Stimulated activated CD4-positive, alpha-beta T cell treated with anti-CD3 and anti-CD28 coated beads, Interleukin-4, amount 100 ng/mL, for 24 hours (primary cell): ENCODE data around the gene RARB.

Source experiments
- DNase-seq: peaks from one replicate; pipeline ENCODE4 v3.0.0-alpha.2; 2020

The RARB gene

DNA sequence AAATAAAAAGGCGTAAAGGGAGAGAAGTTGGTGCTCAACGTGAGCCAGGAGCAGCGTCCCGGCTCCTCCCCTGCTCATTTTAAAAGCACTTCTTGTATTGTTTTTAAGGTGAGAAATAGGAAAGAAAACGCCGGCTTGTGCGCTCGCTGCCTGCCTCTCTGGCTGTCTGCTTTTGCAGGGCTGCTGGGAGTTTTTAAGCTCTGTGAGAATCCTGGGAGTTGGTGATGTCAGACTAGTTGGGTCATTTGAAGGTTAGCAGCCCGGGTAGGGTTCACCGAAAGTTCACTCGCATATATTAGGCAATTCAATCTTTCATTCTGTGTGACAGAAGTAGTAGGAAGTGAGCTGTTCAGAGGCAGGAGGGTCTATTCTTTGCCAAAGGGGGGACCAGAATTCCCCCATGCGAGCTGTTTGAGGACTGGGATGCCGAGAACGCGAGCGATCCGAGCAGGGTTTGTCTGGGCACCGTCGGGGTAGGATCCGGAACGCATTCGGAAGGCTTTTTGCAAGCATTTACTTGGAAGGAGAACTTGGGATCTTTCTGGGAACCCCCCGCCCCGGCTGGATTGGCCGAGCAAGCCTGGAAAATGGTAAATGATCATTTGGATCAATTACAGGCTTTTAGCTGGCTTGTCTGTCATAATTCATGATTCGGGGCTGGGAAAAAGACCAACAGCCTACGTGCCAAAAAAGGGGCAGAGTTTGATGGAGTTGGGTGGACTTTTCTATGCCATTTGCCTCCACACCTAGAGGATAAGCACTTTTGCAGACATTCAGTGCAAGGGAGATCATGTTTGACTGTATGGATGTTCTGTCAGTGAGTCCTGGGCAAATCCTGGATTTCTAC is at the start of gene RARB:
Gene RARB (plus strand): TSS at position 322 of the 847 bp plus-strand sequence. CDS start 469 bp downstream, at position 791.
- no peak for DNase-seq

DNA sequence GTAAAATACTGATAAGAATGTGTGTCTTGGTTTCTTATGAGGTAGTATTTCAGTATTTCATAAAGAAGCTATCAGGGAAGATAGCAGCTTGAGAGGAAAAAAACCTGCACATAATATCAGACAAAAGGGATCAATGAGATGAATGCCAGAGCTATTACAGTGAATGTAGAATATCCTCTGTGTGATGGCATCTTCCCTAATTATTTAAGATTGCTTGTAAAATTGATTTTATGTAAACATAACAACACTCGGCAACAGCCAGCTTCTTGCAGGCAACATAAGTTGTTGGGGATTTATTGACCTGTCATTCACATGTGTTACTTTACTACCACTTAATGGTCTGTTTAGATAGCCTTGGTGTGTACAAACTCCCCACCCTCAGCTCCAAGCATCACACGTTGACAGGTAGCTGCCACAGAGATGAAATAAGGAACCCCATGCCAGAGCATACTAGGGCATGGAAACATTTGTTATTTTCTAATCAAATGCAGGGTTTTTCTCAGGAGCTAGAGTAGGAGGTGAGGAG is 49.2 kb upstream of the RARB start:
- no peak for DNase-seq

DNA sequence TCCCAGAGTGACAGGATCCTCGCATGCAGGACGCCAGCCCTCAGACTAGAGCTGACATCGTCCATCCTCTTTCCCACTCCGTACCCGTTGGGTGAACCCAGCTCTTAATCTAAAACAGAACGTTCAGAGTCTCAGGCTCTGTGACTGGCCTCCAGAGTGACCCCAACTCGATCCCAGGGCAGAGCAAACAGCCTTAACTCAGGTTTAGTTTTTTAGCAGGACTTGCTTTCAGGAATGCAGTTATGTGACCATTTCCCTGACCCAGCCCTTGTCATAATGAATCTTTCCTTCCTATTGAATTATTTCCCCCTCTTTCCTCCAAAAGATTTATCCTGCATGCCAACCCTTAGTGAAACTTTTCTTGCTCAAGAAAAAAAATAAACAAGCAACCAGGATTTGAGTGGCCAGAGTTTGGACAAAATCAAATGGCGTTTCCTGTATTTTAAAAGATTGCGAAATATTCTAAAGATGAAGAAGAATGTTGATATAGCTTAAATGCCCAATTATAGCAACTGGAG is 47.8 kb upstream of the RARB start:
- no peak for DNase-seq

DNA sequence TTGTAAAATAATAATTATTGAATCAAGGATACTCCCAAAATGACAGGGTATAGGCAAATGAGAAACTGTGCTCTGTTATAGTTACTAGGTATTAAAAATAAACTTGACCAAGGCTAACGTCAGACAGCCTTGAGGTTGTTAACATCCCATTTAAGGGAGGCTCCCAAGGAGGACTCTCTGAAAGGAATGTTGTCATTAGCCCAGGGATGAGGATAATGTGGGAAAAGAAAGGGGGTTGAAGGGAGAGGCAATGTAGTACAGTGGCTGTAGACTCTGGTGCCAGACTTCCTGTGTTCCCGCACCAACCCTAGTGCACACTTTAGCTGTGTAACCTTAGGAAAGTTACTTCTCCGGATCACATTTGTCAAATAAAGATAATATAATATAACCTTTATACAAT is 47.0 kb upstream of the RARB start:
- DNase-seq = no peak

DNA sequence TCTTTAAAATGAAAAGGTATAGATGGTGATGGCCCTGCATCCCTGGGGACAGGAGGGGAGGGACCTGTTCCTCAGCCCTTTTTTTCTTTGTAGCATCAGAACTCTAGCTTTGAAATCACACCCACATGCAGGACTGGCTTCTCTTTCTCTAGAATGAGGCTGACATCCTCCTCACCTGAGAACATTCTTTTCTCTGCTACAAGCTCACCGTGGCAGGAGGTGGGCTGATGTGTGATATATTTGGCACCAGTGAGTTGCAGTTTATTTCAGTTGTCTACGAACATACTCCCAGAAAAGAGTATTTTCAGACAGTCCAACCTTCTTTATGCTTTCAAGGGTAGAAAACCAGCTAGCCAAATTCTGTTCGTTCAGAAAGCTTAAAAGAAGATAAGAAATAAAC is 43.6 kb upstream of the RARB start:
- no peak for DNase-seq

DNA sequence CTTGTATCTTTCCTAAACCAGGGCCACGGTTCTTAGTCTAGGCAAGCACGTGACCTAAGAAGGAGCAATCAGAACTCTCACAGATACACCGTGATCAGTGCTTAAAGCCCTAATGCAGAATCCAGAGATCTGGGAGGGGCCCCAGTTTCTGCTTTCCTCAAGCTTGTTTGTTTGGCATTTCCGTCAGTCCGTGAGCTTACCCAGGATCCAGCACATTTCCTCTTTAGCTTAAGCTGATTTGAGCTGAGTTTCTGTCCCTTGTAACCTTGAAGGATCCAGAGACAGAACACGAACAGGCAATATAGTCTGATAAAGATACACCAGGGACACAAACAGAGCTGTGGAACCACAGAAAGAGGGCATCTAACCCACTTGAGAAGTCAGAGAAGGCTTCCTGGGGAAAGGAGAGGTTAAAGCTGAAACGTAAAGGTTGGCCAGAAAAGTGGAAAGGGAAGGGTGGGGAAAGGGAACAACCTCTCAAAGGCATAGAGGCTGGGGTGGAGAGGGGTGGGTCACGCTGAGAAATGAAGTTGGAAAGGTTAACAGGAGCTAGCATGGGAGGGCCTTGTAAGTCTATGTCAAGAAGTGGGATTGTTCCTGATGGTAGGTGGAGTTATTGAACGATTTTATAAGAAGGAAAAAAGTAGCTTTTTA is 42.1 kb upstream of the RARB start:
- no peak for DNase-seq

DNA sequence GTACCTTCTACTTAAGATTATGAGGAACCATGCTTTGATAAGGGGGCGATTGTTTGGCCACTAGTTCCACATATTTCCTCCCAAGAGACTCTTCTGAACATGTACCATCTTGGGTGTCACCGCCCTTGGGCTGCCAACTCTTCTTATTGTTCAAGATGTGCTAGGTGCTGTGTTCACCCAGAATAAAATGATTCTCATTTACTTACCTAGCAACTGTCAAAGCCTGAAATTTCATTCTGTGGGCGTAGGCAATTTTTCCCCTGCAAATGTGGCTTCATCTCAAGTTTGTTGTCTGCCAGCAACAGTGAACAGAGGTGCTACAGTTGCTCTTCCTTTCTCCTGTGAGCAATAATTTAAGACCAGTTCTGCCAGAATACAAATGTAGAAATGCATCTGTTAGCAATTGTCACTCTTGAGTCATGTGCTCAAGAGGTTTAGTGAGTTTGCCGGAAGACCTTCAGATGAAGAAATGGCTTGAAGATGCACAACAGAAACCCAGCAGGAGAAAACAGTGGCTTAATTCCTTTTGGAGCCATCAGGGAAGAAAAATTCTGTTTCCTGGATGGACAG is 41.3 kb upstream of the RARB start:
- no peak for DNase-seq

DNA sequence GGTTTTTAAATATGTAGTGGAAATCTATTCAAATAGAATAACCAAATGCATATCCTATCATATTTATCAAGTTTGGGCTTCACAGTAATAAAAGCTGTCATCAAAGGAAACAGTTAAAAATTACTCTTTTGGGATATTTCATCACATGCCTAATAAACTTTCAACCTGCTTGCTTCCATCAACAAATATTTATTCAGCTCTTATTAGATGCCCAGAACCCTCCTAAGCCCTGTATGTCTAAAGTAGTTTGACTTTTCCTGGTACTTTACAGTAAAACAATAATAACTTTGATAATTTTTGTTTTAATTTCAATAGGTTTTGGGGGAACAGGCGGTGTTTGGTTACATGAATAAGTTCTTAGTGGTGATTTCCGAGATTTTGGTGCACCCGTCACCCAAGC is 37.5 kb upstream of the RARB start:
- no peak for DNase-seq

DNA sequence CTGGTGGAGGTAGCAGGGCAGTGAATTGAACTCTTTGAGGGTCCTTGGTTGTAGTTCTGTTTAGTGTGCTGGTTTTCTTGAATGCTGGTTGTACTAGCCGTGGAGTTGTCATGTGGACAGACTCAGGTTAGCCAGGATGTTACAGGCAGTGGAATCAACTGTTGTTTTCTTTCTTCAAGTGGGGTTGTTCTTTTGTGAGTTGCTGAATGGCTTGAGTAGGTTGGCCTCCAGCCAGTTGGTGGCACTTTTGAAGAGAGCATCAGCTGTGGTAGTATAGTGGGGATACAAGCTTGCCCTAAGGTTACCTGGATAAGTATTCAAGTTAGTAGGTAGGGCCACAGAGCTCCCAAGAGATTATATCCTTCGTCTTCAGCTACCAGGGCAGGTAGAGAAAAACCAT is 31.8 kb upstream of the RARB start:
- DNase-seq = no peak

DNA sequence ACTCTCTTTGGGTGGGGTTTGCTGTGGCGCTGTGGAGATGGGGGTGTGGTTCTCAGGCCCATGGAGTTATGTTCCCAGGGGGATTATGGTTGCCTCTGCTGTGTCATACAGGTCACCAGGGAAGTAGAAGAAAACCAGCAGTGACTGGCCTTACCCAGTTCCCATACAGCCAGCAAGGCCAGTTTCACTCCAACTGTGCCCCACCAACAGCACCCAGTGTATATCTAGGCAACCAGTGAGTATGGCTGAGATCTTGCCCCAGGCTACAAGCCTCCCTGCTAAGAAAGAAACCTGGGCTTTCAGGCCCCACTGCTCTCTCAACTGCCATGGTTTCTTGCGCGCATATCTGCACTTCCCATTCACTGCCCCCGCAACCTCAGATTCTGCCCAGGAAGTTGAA is 31.4 kb upstream of the RARB start:
- DNase-seq = no peak

DNA sequence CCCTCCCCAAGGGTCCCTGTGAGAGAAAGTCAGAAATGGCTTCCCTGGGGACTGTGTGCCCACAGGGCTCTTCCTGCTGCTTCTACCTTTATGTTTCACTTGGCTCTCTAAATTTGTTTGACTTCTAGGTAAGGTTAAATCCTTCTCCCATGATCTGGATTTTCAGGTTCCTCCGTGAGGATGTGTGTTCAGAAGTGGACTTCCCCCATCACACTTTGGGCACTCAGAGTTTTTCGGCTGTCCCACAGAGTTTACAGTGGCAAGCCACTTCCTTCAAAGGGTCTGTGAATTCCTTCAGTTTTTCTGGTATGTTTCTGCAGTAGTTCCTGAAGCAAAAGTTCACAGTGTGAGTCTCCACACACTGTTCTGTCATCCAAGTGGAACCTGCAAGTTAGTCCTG is 30.9 kb upstream of the RARB start:
- DNase-seq = no peak

DNA sequence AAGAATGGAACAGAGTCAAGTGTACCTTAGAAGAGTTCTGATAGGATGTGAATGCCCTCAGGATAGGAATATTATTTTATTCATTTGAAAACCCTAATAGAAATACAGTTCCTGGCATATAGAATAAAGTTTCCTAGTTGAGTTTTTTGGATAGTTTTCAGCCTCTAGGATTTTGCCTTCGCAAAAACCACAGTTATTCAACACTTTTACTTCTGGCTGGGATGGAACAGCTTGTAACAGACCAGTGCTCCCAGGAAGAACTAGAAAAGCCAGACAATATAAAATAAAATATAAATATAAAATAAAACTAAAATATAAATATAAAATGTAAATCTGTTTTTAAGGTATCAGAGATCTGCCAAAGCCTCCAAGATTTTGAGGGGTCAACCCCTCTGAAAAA is 27.5 kb upstream of the RARB start:
- no peak for DNase-seq

DNA sequence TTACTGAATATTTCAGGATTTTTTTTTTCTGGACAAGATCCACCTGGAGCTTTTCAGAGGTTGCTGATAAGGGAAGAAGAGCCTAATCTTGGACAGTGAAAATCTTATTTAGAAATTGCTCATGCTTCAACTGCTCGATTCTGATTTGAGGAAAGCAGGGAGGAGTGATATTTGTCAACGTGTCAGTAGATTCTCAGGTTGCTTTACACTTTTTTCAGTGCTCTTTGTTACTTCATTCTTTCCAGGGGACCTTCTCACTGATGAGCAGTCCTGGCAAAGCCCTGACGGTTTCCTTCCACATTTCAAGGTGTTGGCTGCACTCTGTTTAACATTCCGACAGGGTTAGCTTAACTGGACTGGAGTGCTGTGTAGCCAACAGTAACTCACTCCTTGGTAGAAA is 24.1 kb upstream of the RARB start:
- DNase-seq = no peak

DNA sequence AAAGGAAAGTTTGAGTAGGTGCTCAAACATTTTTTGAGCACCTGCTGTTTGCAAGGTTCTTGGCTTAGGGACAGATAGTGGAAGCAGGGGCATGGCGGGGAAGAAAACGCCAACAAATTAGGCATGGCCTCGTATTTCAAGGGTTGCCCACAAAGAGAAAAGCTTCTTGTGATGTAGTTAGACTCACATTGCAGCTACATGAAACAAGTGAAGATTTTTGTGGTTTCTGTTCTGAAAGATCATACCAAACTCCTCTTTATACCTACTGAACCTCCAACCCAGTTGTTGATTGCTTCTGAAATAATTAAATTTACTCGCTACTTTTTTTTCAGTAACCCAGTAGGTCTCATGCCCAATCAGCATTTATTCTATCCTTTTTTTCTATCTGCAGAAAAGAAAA is 23.5 kb upstream of the RARB start:
- DNase-seq = no peak

DNA sequence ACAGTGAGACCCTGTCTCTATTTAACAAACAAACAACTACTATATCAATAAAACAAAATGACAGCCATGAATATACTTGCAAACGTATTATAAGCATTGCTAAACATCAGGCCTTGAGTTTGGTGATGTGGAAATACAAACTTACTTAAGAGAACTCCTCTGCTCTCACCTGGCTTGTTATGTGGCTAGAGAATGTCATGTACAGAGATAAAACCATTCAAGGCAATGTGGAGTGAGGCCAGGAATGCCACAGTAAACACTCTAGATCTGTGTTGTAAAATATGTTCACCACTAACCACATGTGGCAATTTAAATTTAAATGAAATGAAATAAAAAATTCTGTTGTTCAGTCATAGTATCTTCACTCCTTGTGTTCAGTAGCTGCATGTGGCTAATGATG is 22.7 kb upstream of the RARB start:
- DNase-seq = no peak

DNA sequence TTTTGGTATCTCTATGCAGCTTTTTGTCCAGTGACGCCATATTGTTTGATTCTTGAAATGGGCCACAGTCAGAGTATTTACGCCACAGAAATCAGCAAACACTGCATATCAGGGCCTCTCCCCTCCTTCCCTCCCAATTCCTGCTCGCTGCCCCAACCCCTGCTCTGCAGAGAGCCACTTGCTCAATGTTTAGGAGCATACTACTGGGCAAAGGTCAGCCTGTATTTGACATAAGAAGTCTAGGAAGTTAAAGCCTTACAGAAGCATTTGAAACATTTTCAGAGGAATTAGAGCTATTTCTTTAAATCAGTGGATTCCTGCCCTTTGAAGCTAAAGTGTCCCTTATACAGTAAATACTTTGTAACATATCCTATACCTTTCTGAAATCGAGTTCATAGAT is 17.4 kb upstream of the RARB start:
- DNase-seq = no peak

DNA sequence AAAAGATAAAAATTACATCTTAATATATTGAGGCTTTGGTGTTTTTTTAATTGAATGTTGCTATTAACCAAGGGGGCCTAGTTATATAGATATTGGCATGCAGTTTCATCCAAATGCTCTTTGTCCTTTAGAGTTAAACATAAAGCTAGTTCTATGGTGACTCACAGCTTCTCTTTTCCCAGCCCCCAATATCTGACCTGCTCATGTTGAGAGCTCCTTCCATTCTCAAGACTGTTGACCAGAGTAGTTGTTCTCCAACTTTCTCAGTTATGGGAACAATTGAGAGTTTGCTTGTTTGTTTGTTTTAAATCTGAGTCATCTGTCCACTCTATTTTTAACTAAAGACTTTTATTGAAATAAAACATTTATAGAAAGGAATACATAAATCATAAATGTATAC is 15.8 kb upstream of the RARB start:
- no peak for DNase-seq

DNA sequence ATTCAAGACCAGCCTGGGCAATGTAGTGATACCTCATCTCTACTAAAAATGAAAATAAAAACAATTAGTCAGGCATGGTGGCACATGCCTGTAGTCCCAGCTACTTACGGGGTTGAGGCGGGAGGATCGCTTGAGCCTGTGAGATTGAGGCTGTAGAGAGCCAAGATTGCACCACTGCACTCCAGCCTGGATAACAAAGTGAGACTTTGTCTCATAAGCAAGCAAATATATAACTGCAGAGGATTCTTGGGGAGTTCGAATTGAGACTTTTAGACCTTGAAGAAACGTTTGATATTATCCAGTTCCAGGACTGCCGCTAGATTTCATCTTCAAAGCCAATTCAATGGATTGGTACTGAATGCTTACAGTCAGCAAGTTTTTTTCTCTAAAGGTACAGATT is 11.9 kb upstream of the RARB start:
- DNase-seq = no peak

DNA sequence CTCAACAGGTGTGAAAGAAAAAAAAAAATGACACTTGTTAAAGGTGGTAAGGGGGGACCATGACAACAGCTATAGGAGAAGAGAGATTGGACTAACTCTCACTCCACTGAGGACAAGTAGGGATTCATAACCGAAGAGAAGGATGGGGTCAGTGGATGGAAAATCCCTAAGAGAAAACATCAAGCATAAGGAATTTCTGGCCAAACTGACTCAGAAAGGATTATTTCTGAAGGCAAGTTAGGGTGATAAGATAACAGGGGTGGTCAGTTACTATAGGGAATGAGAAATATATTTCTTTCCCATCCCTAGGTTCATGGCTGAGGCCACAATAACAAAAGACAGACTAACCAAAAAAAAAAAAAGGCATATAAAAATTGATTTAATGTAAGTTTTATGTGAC is 9.5 kb upstream of the RARB start:
- no peak for DNase-seq

DNA sequence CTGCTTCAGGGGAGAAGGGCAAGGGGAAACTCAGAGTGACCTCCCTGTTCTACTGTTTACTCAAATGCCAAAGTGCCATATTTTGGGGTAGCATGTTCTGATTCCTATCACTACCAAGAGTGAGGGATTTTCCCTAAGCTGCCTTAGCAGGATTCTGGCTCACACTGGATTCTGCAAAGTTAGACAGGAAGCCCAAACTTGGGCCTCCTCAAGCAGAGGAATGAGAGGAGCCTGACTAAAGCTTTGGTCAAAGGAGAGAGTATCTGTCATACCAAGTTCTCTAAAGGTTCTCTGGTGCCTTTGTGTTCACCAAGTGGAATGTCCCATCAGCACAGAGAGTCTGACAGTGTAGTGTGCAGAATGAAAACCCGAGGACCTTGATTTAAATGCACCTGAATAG is 8.8 kb upstream of the RARB start:
- DNase-seq = no peak

DNA sequence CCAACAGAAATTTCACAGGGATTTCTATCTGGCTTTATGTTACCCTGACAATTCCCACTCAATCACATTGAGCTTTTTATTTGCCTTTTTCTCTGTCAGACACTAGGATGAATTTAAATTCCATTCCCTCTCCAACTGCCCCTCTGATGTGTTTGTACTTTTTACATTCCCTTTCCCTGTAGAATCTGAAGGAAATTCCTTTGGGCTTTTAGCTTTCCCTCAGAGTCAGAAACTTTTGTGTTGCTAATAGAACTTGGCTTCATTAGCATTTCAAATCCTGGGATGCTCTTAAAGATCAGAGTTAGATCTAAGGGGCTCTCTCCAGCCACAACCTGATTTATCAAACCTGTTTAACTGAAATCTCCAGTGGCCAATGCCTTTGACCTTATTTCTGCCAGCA is 7.9 kb upstream of the RARB start:
- DNase-seq = no peak

DNA sequence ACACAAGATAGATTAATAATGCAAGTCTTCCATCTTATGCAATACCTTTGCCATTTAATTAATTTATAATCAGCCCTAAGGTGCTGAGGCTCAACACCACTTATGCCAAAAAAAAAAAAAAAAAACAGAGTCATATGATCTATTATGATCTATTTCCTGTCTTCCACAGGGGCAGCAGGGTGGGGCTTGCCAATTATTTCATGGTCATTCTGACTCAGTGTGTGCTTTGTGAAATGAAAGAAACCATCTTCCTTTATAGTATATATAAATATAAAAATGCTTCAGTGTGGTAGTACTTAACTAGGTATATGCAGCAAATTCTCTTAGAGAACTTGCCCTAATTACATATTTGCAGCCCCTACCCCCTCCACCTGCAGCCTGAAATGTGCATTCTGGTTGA is 7.2 kb upstream of the RARB start:
- no peak for DNase-seq

DNA sequence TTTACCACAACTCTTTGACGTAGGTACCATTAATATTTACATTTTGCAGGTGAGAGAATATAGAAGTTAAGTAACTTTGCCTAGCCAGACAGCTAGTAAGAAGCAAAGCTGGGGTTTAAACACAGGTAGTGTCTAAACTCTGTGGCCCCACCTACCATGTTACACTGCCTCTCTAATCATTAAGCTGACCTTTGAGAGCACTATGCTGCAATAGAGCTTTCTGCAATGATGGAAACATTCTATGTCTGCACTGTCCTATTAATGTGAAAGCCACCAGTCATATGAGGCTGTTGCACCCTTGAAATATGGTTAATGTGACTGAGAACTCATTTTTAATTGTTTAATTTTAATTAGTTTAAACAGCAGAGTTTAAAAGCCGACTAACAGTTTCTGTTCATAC is 6.3 kb upstream of the RARB start:
- DNase-seq = no peak
